ENCODE measurements around the gene PPP6R2.

Gene PPP6R2

DNA sequence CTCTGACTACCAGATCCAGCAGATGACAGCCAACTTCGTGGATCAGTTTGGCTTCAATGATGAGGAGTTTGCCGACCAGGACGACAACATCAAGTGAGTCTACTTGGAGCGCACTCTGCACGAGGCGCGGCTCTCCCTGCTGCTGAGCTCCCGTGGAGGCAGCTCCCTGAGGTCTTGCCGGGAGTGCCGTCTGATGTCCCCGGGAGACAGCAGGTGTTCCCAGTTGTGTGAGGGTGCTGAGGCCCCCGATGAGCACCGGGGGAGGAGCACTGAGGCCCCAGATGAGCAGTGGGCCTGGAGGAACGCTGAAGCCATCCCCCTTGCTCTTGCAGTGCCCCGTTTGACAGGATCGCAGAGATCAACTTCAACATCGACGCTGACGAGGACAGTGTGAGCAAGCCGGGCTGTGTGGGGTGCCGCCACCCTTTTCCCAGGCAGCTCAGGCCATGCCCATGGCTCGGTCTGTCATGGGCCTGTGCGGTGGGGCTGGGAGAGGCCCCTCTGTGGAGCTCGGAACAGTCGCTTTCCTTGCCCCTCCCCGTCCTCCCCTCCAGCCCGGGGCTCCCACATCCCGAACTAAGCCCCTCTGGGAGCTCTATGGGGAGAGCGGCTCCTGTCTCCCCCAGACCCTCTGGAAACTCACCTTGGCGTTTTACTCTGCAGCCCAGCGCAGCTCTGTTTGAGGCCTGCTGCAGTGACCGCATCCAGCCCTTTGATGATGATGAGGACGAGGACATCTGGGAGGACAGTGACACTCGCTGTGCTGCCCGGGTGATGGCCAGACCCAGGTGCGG is 94.6 kb downstream of the PPP6R2 start:
- H3K4me3 ChIP-seq: no peak overlapping the region
- no peak for DNase-seq (ENCODE audit: low spot score)
- no peak overlapping the region for H3K27ac ChIP-seq
- TF ChIP-seq, protein P1, sequence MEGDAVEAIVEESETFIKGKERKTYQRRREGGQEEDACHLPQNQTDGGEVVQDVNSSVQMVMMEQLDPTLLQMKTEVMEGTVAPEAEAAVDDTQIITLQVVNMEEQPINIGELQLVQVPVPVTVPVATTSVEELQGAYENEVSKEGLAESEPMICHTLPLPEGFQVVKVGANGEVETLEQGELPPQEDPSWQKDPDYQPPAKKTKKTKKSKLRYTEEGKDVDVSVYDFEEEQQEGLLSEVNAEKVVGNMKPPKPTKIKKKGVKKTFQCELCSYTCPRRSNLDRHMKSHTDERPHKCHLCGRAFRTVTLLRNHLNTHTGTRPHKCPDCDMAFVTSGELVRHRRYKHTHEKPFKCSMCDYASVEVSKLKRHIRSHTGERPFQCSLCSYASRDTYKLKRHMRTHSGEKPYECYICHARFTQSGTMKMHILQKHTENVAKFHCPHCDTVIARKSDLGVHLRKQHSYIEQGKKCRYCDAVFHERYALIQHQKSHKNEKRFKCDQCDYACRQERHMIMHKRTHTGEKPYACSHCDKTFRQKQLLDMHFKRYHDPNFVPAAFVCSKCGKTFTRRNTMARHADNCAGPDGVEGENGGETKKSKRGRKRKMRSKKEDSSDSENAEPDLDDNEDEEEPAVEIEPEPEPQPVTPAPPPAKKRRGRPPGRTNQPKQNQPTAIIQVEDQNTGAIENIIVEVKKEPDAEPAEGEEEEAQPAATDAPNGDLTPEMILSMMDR (IDR thresholded peaks at IDR 0.05): no peak

GRCh38 chr22:50438305-50439275 is 95.5 kb downstream of the PPP6R2 start:
- TF ChIP-seq, protein P1 (IDR thresholded peaks at IDR 0.05): no peak
- no peak overlapping the region for H3K27ac ChIP-seq
- DNase-seq (ENCODE audit: low spot score): no peak
- no peak overlapping the region for H3K4me3 ChIP-seq

DNA sequence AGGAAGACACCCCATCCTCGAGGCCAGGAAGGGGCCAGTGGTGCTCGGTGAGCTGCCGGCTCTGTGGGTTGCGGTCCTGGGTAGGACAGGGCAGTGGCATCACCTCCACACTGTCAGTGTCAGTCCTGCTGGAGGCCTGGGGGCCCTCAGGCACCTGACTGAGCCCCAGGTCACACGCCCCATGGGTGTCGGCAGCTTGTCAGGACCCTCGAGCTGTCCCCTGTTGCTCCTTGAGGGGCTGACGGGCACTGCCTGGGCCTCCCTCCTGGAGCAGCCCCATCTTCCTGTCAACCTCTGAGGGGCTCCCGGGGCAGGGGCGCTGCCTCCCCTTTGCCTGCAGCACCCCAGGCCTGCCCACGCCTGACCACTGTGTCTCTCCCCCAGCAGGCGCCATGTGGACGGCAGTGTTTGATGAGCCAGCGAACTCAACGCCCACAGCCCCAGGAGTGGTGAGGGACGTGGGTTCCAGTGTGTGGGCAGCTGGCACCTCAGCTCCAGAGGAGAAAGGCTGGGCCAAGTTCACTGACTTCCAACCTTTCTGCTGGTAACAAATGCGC is 96.3 kb downstream of the PPP6R2 start:
- no peak overlapping the region for H3K27ac ChIP-seq
- H3K4me3 ChIP-seq: no peak overlapping the region
- TF ChIP-seq, protein P1 (IDR thresholded peaks at IDR 0.05): no peak
- DNase-seq (ENCODE audit: low spot score): no peak

GRCh38 chr22:50439871-50440331 is 96.8 kb downstream of the PPP6R2 start:
- Histone ChIP-seq H3K27ac (no peak overlapping the region), H3K4me3 (no peak overlapping the region)
- TF ChIP-seq, protein P1 (IDR thresholded peaks at IDR 0.05): no peak
- no peak for DNase-seq (ENCODE audit: low spot score)

GRCh38 chr22:50440544-50441249 is 97.6 kb downstream of the PPP6R2 start:
- no peak overlapping the region for H3K4me3 ChIP-seq
- no peak for DNase-seq (ENCODE audit: low spot score)
- TF ChIP-seq, protein P1 (IDR thresholded peaks at IDR 0.05): no peak
- H3K27ac ChIP-seq: no peak overlapping the region

DNA sequence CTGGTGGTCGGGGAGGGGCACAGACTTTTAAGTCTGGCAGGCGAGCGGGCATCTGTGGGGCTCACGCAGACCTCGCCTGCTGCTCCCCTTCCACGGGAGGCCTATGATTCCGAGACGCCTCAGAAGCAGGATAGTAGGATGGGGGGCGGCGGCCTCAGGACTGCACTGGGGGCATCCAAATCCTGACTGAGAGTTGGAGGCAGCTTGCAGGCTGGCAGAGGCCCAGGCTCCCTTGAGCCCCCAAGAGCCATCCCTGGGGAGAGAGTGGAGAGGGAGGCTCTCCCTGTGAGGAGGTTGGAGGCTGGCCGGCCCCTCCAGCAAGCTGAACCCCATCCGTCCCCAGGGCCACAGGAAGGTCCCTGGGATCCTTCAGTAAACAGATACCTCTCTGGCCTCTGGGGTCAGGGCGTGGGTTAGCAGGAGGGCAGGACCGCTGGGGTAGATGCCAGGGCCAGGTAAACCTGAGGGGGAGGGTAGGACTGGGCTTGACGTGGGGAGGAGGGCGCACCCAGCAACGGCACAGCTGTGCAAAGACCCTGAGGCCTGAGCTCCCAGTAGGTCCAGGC is 98.4 kb downstream of the PPP6R2 start:
- no peak for DNase-seq (ENCODE audit: low spot score)
- TF ChIP-seq, protein P1 (IDR thresholded peaks at IDR 0.05): no peak
- no peak overlapping the region for H3K27ac ChIP-seq
- no peak overlapping the region for H3K4me3 ChIP-seq

Data from coronary artery (tissue), 2 donors.